ENCODE results near the gene RDM1.
"Not testable (repeated sequence)": the region's sequence is repeated elsewhere in the genome, so short reads cannot be mapped to it uniquely, and the experiment has no call there.

The RDM1 gene

DNA sequence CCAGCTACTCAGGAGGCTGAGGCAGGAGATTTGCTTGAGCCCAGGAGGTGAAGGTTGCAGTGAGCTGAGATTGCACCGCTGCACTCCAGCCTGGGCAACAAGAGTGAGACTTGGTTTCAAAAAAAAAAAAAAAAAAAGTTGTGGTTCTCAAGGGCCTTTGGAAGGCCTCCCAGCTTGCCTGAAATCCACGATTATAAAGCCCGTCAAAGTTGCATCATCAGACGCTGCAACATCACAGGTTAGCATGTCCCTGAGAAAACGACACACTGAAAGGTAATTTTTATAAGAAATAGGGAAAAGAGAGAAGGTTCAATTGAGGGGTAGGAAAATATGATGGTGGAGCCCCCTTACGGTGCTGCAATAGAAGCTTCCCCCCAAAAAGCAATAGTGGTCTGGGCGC is 17.5 kb upstream of the RDM1 start:
- H3K4me3 ChIP-seq (replicated peaks; ENCODE audit: low read depth, low read length): no peak overlapping the region
- DNase-seq (ENCODE audit: low read depth): no peak
- TF ChIP-seq, protein P1, sequence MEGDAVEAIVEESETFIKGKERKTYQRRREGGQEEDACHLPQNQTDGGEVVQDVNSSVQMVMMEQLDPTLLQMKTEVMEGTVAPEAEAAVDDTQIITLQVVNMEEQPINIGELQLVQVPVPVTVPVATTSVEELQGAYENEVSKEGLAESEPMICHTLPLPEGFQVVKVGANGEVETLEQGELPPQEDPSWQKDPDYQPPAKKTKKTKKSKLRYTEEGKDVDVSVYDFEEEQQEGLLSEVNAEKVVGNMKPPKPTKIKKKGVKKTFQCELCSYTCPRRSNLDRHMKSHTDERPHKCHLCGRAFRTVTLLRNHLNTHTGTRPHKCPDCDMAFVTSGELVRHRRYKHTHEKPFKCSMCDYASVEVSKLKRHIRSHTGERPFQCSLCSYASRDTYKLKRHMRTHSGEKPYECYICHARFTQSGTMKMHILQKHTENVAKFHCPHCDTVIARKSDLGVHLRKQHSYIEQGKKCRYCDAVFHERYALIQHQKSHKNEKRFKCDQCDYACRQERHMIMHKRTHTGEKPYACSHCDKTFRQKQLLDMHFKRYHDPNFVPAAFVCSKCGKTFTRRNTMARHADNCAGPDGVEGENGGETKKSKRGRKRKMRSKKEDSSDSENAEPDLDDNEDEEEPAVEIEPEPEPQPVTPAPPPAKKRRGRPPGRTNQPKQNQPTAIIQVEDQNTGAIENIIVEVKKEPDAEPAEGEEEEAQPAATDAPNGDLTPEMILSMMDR (IDR thresholded peaks at IDR 0.05; ENCODE audit: low read length, missing control alignments): no peak

DNA sequence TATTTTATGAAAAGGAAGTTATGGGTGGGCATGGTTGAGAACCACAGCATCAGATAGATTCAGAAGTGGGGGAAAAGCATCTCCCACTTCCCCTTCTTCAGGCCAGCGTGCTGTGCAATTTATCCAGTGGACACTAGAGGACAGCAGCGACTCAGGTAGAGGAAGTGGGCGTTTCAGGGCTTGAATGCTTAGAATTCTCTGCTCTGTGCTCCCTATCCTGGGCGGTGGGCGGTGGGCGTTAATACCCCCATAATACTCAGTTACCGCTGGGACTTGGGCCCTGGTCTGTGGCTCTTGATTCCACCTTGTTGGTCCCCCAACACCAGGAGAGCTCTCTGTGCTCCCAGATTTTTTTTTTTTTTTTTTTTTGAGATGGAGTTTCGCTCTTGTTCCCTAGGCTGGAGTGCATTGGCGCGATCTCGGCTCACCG is 16.6 kb upstream of the RDM1 start:
- TF ChIP-seq, protein P1 (IDR thresholded peaks at IDR 0.05; ENCODE audit: low read length, missing control alignments): peak; percentile 87
- DNase-seq (ENCODE audit: low read depth): peak; percentile 52
- peak overlapping the region; percentile 2 for H3K4me3 ChIP-seq (replicated peaks; ENCODE audit: low read depth, low read length)

DNA sequence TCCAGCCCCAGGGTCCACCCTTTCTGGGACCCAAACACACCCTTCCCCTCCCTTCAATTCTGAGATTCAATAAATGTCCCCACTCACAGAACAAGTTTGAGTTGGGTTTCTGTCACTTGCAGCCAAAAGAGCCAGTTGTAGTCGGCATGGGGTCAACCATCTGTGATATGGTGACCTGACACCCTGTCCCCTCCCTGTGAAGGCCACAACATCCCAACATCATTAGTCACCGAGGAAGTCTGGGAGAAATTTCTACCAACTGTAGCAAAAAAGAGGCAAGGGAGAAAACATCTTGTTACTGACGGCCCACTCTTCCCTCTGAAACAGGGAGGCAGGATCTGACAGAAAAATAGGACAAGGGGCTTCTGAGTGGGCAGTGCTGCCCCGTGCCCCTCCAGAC is 13.6 kb upstream of the RDM1 start:
- H3K4me3 ChIP-seq (replicated peaks; ENCODE audit: low read depth, low read length): no peak overlapping the region
- TF ChIP-seq, protein P1 (IDR thresholded peaks at IDR 0.05; ENCODE audit: low read length, missing control alignments): no peak
- DNase-seq (ENCODE audit: low read depth): no peak

DNA sequence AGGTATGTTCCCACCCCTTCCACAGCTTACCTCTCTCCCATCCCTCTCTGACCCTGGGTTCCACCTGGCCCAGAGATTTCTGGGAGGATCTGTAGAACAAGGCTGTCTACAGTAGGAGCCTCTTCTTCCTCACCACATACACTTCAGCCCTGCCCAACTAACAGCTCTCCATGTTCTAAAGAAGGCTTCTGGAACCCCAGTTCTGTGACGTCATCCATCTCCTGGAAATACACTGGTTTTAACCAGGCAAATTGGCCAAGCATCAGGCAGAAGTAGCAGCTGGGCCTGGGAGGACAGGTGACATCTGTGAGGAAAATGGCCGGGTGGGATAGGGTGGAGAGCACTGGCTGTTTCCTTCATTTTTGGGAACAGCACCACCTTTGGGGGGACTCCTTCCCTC is 13.0 kb upstream of the RDM1 start, which contains the start of gene LYZL6:
LYZL6 (minus strand) TSS at position 177 of the 400 bp plus-strand sequence. CDS start 4,357 bp downstream, outside the sequence.
- DNase-seq (ENCODE audit: low read depth): no peak
- H3K4me3 ChIP-seq (replicated peaks; ENCODE audit: low read depth, low read length): no peak within 1 kb of the TSS
- TF ChIP-seq, protein P1 (IDR thresholded peaks at IDR 0.05; ENCODE audit: low read length, missing control alignments): no peak

DNA sequence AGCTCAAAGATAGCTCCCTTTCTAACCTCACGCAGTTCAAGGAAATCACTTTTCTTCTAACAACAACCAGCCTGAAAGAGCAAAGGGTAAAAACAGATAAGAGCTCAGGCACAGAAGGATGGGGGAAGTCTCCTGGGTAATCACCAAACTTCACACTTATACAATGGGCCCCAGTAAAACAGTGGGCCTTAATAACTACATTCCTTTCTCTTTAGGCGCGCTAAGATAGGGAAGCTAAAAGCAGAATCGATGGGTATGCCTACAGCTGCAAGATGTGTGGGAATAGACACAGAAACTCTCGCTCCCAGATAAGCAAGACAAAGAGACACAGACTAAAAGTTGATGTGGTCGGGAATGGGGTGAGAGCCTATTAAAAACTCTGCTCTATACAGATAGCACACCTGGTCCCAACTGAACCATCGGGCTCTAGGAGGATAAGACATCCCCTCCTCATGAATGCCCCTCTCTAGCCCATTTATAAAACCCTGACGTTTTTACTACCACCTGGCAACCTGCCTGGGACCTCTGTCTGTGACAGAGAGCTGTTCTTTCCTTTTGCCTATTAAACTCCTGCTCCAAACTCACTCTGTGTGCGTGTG is 12.1 kb upstream of the RDM1 start:
- H3K4me3 ChIP-seq (replicated peaks; ENCODE audit: low read depth, low read length): no peak overlapping the region
- DNase-seq (ENCODE audit: low read depth): no peak
- TF ChIP-seq, protein P1 (IDR thresholded peaks at IDR 0.05; ENCODE audit: low read length, missing control alignments): no peak

DNA sequence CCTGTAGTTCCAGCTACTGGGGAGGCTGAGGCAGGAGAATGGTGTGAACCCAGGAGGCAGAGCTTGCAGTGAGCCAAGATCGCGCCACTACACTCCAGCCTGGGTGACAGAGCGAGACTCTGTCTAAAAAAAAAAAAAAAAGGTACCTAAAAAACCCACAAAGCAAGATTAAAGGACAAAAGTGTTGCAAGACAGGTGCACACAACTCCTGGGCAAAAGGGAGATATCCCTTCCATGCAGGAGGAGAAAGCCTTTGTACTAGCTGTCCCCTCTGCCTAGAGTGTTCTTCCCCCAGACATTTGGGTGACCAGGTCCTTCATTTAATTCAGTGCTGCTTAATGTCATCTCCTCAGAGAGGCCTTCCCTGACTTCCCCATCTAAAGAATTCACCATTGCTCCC is 7.9 kb upstream of the RDM1 start:
- H3K4me3 ChIP-seq (replicated peaks; ENCODE audit: low read depth, low read length); DNase-seq (ENCODE audit: low read depth): not testable (repeated sequence)

DNA sequence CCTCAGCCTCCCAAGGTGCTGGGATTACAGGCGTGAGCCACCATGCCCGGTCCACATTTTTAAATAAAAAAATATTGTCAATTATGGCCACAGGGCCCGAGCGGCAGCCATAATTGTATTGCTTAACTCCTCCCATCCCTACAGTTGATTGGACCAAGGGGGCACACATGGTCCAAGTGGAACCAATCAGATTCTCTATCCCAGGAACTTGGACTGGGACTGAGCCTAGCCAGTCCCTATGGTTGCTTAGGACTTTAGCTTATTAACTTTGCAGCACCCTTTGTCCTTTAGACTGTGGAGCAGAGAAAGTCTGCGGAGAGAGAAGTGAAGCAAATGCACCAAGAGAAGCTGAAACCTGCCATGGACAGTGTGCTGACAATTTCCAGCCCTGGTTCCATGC is 5.5 kb upstream of the RDM1 start:
- TF ChIP-seq, protein P1 (IDR thresholded peaks at IDR 0.05; ENCODE audit: low read length, missing control alignments): no peak
- no peak for DNase-seq (ENCODE audit: low read depth)
- no peak overlapping the region for H3K4me3 ChIP-seq (replicated peaks; ENCODE audit: low read depth, low read length)
